Upper lobe of left lung (tissue), 6 donors: Measurements from ENCODE around the gene TM9SF2. TPM values are rescaled to one million over a fixed set of nuclear protein-coding genes. Genes with fewer than 3 reads are reported as not detected.

ENCODE experiments used
- ATAC-seq, 2 donors: fragments of 200-7000 bp; cut with Tn5 transposase; one replicate each; pipeline ENCODE4 v1.9.1; 2022; ENCODE audit warnings: mild to moderate bottlenecking in 2 of 2, moderate library complexity in 2 of 2; ENCODE audit not compliant: low FRiP score in 2 of 2
- DNase-seq, 2 donors: peaks; one replicate each; pipeline ENCODE4 v3.0.0-alpha.2; 2019 to 2020
- H3K27ac ChIP-seq, 4 donors: fragments of 200-600 bp; sonication (generic); one replicate each; pipeline ENCODE4 v1.5.1; 2016 to 2019
- H3K27me3 ChIP-seq, 4 donors: fragments of 200-600 bp; sonication (generic); one replicate each; pipeline ENCODE4 v1.5.1; 2017 to 2019
- H3K36me3 ChIP-seq, 4 donors: fragments of 200-600 bp; sonication (generic); one replicate each; pipeline ENCODE4 v1.5.1; 2016 to 2019
- H3K4me1 ChIP-seq, 4 donors: fragments of 200-600 bp; sonication (generic); one replicate each; pipeline ENCODE4 v1.5.1; 2018 to 2019
- H3K4me3 ChIP-seq, 4 donors: fragments of 200-600 bp; sonication (generic); one replicate each; pipeline ENCODE4 v1.5.1; 2017 to 2019; ENCODE audit warnings: mild to moderate bottlenecking in 2 of 4, moderate library complexity in 1 of 4
- H3K9me3 ChIP-seq, 4 donors: fragments of 200-600 bp; sonication (generic); one replicate each; pipeline ENCODE4 v1.5.1; 2018 to 2019
- CTCF ChIP-seq, 6 experiments: fragments of 450-650 bp in 4 of 6; fragments of 200-600 bp in 2 of 6; sonication (generic) in 2 of 6; IDR thresholded peaks; one replicate each; pipeline ENCODE4 v1.5.1; 2016 to 2019; ENCODE audit warnings: antibody characterized with exemption in 6 of 6
- EP300 ChIP-seq, 4 donors: sonication (generic); formaldehyde crosslinking; IDR thresholded peaks; one replicate each; pipeline ENCODE4 v1.5.1; 2017; ENCODE audit warnings: antibody characterized with exemption in 4 of 4, control low read depth in 2 of 4
- POLR2A ChIP-seq, 4 donors: fragments of 450-650 bp; IDR thresholded peaks; one replicate each; pipeline ENCODE4 v1.5.1; 2016 to 2017; ENCODE audit warnings: antibody characterized with exemption in 4 of 4, mild to moderate bottlenecking in 2 of 4
- POLR2AphosphoS5 ChIP-seq, 2 donors: sonication (generic); formaldehyde crosslinking; IDR thresholded peaks; one replicate each; pipeline ENCODE4 v1.5.1; 2017; ENCODE audit warnings: antibody characterized with exemption in 2 of 2
- WGBS, 2 donors: methylation state at CpG; one replicate each; pipeline ENCODE4 v1.1.5; 2017 to 2018; 5-methylcytosine and 5-hydroxymethylcytosine counted together
- total RNA-seq, 6 donors: library from RNA; depleted of rRNA in 4 of 6; stranded (reverse); fragments of >200 nt in 4 of 6; gene quantifications; one replicate each; pipeline versions ENCODE4 v1.1.0 to v1.2.1, GENCODE V29; 2016 to 2021
- donor health status: DM: no; HTN: no; CAD: no; lungs with moderate emphysema.
- donor health status: DM: no; HTN: yes; CAD: no; lungs with severe emphysema.

The TM9SF2 gene
- total RNA-seq, 6 donors from 2014 or later: 34.7 to 142 (median 116) TPM

GRCh38 chr13:99500839-99501183, 461 bp upstream of the TM9SF2 start:
- peaks cover 57 to 82% (median 60%) of the 10 kb centered on the region in 4 donors for H3K4me1 ChIP-seq
- ATAC-seq: no peak

GRCh38 chr13:99501848-99502301, 603 bp downstream of the TM9SF2 start:
- 1% methylated on average over 12 to 15 of the region's 18 CpGs for WGBS, 2 donors
- Histone ChIP-seq H3K4me3 (peak overlapping the region; percentile 68 to 98 (median 78)), H3K4me1 (peaks cover 63 to 83% (median 69%) of the 10 kb centered on the region in 4 donors), H3K36me3 (no peaks in the 10 kb centered on the region), H3K27ac (peak overlapping the region; percentile 91 to 96 (median 94)), H3K27me3 (no peaks in the 10 kb centered on the region), H3K9me3 (no peaks in the 10 kb centered on the region)
- peak in 1 of 2 donors; percentile 23 for ATAC-seq
- peak in 1 of 2 donors; percentile 49 for DNase-seq
- TF ChIP-seq POLR2A (IDR thresholded peaks at IDR 0.05) (no peak), CTCF (IDR thresholded peaks at IDR 0.05) (no peak)

More at GRCh38 chr13:99500839-99501183, 461 bp upstream of the TM9SF2 start:
- DNase-seq: no peak
- H3K4me3 ChIP-seq: peak overlapping the region; percentile 19 to 98 (median 72)
- 1 to 2% methylated on average over 9 of the region's 9 CpGs for whole genome bisulfite sequencing, 2 donors
- H3K27ac ChIP-seq: peak overlapping the region; percentile 91 to 96 (median 94)
- H3K9me3 ChIP-seq: no peaks in the 10 kb centered on the region
- no peaks in the 10 kb centered on the region for H3K36me3 ChIP-seq
- TF ChIP-seq EP300 (IDR thresholded peaks at IDR 0.05) (no peak), POLR2AphosphoS5 (IDR thresholded peaks at IDR 0.05) (no peak), CTCF (IDR thresholded peaks at IDR 0.05) (no peak), POLR2A (IDR thresholded peaks at IDR 0.05) (no peak)
- H3K27me3 ChIP-seq: no peaks in the 10 kb centered on the region

- no peak overlapping the region for H3K27ac ChIP-seq
- no peaks in the 10 kb centered on the region for H3K27me3 ChIP-seq
- no peak for ATAC-seq
- peak in 2 of 6 experiments; percentile 26 to 28 for TF ChIP-seq CTCF (IDR thresholded peaks at IDR 0.05)
- TF ChIP-seq POLR2A (IDR thresholded peaks at IDR 0.05): no peak
- TF ChIP-seq POLR2AphosphoS5 (IDR thresholded peaks at IDR 0.05): no peak
- TF ChIP-seq EP300 (IDR thresholded peaks at IDR 0.05): no peak
- peaks cover 44 to 69% (median 54%) of the 10 kb centered on the region in 4 donors for H3K4me1 ChIP-seq
- no peak overlapping the region for H3K4me3 ChIP-seq
- DNase-seq: no peak
- H3K9me3 ChIP-seq: peaks cover 0 to 7% (median 0%) of the 10 kb centered on the region in 4 donors
- H3K36me3 ChIP-seq: peaks cover 0 to 9% (median 7%) of the 10 kb centered on the region in 4 donors
- WGBS, 2 donors: 28 to 34% methylated on average over 2 of the region's 2 CpGs
Observed at GRCh38 chr13:99505814-99506269, 4.6 kb downstream of the TM9SF2 start.

GRCh38 chr13:99506634-99507033, 5.4 kb downstream of the TM9SF2 start:
- ATAC-seq: peak; percentile 71 to 82
- H3K4me3 ChIP-seq: no peak overlapping the region
- H3K36me3 ChIP-seq: peaks cover 0 to 9% (median 7%) of the 10 kb centered on the region in 4 donors
- H3K27ac ChIP-seq: peak overlapping the region in 2 of 4 donors; percentile 5 to 36
- DNase-seq: peak in 1 of 2 donors; percentile 43
- H3K9me3 ChIP-seq: peaks cover 0 to 7% (median 0%) of the 10 kb centered on the region in 4 donors
- no peaks in the 10 kb centered on the region for H3K27me3 ChIP-seq
- TF ChIP-seq POLR2AphosphoS5 (IDR thresholded peaks at IDR 0.05) (no peak), EP300 (IDR thresholded peaks at IDR 0.05) (no peak), CTCF (IDR thresholded peaks at IDR 0.05) (no peak), POLR2A (IDR thresholded peaks at IDR 0.05) (no peak)
- 39 to 42% methylated on average over 2 of the region's 2 CpGs for WGBS, 2 donors
- peaks cover 50 to 75% (median 57%) of the 10 kb centered on the region in 4 donors for H3K4me1 ChIP-seq

- Histone ChIP-seq H3K4me3 (no peak overlapping the region), H3K27ac (peak overlapping the region in 2 of 4 donors; percentile 5 to 44), H3K27me3 (no peaks in the 10 kb centered on the region), H3K36me3 (peaks cover 0 to 9% (median 7%) of the 10 kb centered on the region in 4 donors), H3K9me3 (peaks cover 0 to 7% (median 0%) of the 10 kb centered on the region in 4 donors), H3K4me1 (peaks cover 54 to 78% (median 60%) of the 10 kb centered on the region in 4 donors)
- 69 to 70% methylated on average over 3 of the region's 3 CpGs for WGBS, 2 donors
- DNase-seq (no peak), ATAC-seq (no peak)
- no peak for TF ChIP-seq CTCF (IDR thresholded peaks at IDR 0.05)
- no peak for TF ChIP-seq POLR2AphosphoS5 (IDR thresholded peaks at IDR 0.05)
- no peak for TF ChIP-seq EP300 (IDR thresholded peaks at IDR 0.05)
- no peak for TF ChIP-seq POLR2A (IDR thresholded peaks at IDR 0.05)
Observed at GRCh38 chr13:99507054-99507453, 5.8 kb downstream of the TM9SF2 start.
